ENCODE results near the gene AGO4.

The AGO4 gene

DNA sequence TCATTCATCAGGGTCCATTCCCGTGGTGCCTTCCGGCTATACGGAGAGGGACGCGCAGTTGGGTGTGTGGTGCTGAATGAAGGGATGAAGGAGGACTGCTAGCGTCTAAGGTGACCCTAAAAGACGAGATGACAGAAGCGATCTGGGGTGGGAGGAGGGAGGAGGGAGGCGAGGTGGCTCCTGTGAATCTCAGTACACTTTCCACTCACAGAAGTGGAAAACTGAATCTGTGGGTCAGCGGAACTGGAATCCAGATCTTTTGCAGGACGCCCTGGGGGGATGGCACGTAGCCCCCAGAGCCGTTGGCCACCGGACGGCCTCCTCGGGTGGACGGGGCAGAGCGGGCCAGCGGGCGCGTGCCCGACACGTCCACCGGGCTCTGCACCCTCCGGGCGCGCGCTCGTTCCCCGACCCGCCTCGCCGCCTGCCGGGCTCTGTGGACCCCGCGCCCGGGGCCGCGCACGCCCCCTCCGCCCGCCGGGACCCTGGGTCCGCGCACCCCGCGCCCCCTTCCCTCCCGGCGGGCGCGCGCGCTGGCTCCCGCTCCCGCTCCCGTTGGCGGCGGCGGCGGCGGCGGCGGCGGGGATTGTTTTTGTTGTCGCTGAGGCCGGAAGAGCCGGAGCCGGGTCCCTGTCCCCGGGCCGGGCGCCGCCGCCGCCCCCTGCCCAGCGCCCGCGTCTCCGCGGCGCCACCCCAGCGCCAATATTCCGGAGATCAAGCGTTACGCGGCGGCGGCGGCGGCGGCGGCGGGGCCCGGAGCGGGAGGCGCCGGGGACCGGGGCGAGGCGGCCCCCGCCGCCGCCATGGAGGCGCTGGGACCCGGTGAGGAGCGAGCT lies at the start of gene AGO4:
TSS of gene AGO4 (plus strand) at position 403 of the 836 bp plus-strand sequence. CDS start at position 804, 401 bp downstream.
- TF ChIP-seq, protein P1, sequence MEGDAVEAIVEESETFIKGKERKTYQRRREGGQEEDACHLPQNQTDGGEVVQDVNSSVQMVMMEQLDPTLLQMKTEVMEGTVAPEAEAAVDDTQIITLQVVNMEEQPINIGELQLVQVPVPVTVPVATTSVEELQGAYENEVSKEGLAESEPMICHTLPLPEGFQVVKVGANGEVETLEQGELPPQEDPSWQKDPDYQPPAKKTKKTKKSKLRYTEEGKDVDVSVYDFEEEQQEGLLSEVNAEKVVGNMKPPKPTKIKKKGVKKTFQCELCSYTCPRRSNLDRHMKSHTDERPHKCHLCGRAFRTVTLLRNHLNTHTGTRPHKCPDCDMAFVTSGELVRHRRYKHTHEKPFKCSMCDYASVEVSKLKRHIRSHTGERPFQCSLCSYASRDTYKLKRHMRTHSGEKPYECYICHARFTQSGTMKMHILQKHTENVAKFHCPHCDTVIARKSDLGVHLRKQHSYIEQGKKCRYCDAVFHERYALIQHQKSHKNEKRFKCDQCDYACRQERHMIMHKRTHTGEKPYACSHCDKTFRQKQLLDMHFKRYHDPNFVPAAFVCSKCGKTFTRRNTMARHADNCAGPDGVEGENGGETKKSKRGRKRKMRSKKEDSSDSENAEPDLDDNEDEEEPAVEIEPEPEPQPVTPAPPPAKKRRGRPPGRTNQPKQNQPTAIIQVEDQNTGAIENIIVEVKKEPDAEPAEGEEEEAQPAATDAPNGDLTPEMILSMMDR (IDR thresholded peaks at IDR 0.05), result no peak

DNA sequence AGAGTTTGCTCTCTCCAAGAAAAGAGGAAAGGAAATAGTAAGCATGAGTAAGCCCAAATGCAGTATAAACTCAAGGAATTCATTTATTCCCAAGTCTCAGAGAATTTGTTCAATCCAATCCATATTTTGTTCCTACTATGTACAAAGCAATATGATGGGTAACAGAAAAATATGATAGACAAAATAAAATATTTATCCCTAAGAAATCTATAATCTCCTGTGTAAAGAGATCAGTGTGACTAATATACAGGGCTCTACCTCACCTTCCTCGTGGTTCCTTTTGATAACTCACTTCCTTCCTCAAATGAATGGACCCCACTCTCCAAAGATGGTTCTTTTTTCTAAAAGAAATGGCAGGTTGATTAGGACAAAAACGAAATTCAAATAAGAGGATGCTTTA lies 45.7 kb upstream of the AGO4 start:
- TF ChIP-seq, protein P1 (IDR thresholded peaks at IDR 0.05), result no peak

DNA sequence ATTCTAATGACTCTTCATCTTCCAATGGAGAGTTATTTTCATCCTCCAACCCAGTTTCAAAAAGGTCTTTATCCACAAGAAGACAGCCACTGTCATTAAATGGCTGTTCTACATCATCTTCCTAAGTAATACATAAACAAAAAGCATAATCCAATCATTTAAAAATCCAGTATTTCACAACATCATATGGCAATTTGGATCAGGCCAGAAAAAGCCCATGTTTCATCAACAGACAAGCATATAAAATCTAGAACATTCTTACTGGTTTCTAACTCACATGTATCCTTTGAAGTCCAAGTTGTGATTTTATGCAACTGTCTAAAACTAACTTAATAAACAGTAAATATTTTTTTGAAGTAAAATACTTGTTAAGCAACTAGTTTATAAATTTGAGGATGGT lies 44.6 kb upstream of the AGO4 start:
- TF ChIP-seq, protein P1 (IDR thresholded peaks at IDR 0.05), result no peak

DNA sequence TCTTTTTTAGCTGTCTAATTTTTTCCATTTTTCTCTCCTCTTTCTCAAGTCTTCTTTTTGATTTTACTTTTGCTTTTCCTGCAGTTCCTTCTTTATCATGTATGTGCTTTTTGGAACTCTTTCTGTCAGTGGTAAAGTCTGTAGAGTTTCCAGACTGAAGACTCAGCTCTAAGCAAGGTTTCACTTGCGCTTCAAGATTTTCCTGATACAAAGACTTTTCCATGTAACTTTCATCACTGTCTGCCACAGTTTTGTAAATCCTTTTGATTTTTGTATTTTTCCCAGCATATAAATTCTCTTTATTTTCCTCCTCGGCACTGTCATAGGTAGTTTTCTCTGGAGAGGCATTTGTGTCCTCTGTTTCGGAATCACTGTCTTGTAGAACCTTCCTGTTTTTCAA lies 43.5 kb upstream of the AGO4 start:
- TF ChIP-seq, protein P1 (IDR thresholded peaks at IDR 0.05), result no peak

DNA sequence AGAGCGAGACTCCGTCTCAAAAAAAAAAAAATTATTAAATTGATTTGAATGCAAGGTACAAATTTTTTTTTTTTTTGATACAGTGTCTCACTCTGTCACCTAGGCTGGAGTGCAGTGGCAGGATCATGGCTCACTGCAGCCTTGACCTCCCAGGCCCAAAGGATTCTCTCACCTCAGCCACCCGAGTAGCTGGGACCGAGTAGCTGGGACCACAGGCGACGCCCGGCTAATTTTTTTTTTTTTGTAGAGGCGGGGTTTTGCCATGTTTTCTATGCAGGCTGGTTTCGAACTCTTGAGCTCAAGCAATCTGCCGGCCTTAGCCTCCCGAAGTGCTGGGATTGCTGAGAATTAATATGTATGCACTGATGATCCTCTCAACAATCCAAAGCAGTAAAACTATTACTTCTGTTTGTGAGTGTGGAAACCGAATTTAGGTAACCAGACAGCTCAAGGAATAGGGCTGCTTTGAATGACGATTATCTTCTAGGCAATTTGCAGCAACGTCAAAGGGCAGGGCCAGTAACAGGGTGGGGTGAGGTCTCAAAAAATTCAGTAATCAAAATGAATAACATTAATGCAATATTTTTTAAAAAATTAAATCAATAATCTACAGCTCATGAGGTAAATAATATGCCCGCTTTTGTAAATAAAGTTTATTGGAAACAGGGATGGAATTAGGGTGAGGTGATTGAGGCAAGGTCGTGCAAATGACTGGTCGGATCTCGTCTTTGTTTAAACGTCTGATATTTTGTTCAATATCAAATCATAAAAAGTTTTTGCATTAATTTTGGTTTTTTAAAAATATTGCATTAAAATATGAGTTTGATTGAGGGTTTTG lies 39.2 kb upstream of the AGO4 start:
- TF ChIP-seq, protein P1 (IDR thresholded peaks at IDR 0.05), result no peak

DNA sequence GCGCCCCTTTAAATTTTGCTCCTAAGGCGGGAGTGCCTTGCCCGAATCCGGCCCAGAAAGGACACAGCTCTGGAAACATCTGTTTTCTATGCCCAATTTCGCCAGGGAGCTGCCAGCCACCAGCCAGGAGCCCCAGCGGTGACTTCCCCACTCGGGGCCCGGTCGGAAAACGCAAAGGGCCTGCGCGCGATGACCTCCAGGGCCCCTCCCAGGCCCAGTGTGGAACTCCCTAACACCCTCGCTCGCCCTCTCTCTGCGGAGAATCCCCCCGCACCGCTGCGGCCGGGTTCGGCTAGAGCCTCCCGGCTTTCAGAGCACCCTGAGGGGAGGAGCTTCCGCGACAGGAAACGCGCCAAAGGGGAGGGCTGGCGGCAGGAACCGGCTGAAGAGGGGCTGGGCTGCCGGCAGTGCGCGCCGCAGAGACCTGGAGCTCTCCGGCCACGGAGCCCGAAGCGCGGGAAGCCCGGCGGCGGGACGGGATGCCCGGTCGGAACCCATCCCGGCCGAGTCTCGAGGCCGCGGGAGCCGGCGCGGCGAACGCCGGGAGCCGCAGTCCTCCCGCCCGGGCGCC lies 38.5 kb upstream of the AGO4 start:
- TF ChIP-seq, protein P1 (IDR thresholded peaks at IDR 0.05), result no peak

DNA sequence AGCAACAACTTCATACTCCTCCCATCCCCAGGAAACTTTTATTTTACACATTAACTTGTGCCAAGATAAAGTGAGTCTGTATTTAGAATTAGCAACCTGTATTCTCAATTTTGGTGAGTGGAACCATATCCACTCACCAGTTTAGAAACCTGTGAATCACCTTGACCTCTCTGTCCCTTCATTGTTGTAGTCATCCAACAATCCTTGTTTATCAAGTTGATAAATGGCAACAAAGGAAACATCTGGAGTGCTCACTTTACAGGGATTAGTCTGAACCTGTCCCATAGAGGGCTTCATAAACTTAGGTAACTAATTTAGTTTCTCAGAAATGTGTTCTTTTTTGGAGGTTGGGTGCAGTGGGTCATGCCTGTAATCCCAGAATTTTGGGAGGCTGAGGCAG lies 34.1 kb upstream of the AGO4 start:
- TF ChIP-seq, protein P1 (IDR thresholded peaks at IDR 0.05), result no peak
